T-cell (primary cell): ENCODE results near the gene RNU1-4. TPM values are rescaled to one million over a fixed set of nuclear protein-coding genes. Genes with fewer than 3 reads are reported as not detected.
"Not testable (repeated sequence)": the region's sequence is repeated elsewhere in the genome, so short reads cannot be mapped to it uniquely, and the experiment has no call there.

Source experiments
- ATAC-seq, 4 experiments: fragments of 200-7000 bp in 3 of 4; fragments of 150-1000 bp in 1 of 4; cut with Tn5 transposase; replicated peaks in 1 of 4; 1 replicate in 3 of 4; 2 replicates in 1 of 4; pipeline ENCODE4 v1.10.0; 2021; ENCODE audit warnings: moderate library complexity in 3 of 4, mild to moderate bottlenecking in 2 of 4, moderate number of reproducible peaks in 1 of 4
- CTCF ChIA-PET, 2 donors: fragments of 300-600 bp; sonication (Branson Sonifier 250); formaldehyde crosslinking; loops; one replicate each; lab custom pipeline; 2022; ENCODE audit warnings: antibody characterized with exemption in 2 of 2; lab: Charles Lee
- POLR2A ChIA-PET, 2 donors: fragments of 300-600 bp; sonication (Branson Sonifier 250); formaldehyde crosslinking; loops; one replicate each; lab custom pipeline; 2022; ENCODE audit warnings: antibody characterized with exemption in 2 of 2; lab: Charles Lee
- DNase-seq, 35 experiments: peaks; one replicate each; pipeline versions ENCODE4 v3.0.0 to v3.0.0-alpha.2; 2013 to 2023
- H3K27ac ChIP-seq: one replicate; pipeline ENCODE4 v1.5.1; 2013; ENCODE audit warnings: low read length
- H3K27me3 ChIP-seq, 2 experiments: replicated peaks in 1 of 2; 1 replicate in 1 of 2; 2 replicates in 1 of 2; pipeline versions ENCODE4 v1.6.1 to v1.7.0; 2013; ENCODE audit warnings: low read length in 1 of 2, mixed read lengths in 1 of 2; ENCODE audit not compliant: control insufficient read depth in 2 of 2, insufficient read depth in 2 of 2; ENCODE audit errors: extremely low read depth in 1 of 2
- H3K36me3 ChIP-seq, 2 donors: 1 replicate in 1 of 2; 2 replicates in 1 of 2; pipeline versions ENCODE4 v1.6.1 to v1.7.0; 2013; ENCODE audit warnings: low read length in 1 of 2; ENCODE audit not compliant: control insufficient read depth in 2 of 2, insufficient read depth in 1 of 2; ENCODE audit errors: extremely low read depth in 1 of 2
- H3K4me1 ChIP-seq, 2 experiments: 1 replicate in 1 of 2; 2 replicates in 1 of 2; pipeline versions ENCODE4 v1.6.1 to v1.7.0; 2013; ENCODE audit warnings: low read length in 2 of 2, mixed read lengths in 1 of 2; ENCODE audit not compliant: insufficient read depth in 2 of 2, control insufficient read depth in 1 of 2; ENCODE audit errors: extremely low read depth in 1 of 2
- H3K4me3 ChIP-seq, 2 donors: 1 replicate in 1 of 2; 2 replicates in 1 of 2; pipeline versions ENCODE4 v1.5.1 to v1.7.0; 2013; ENCODE audit warnings: mild to moderate bottlenecking in 2 of 2, low read length in 1 of 2, moderate library complexity in 1 of 2; ENCODE audit not compliant: control insufficient read depth in 1 of 2; ENCODE audit errors: extremely low read depth in 1 of 2
- H3K9me3 ChIP-seq: 2 replicates; pipeline ENCODE4 v1.7.0; 2013
- H3K27ac Mint-ChIP-seq, 2 donors: one replicate each; pipeline ENCODE4 v1.8.0; 2020 to 2021; ENCODE audit warnings: mild to moderate bottlenecking in 2 of 2, mixed read lengths in 2 of 2
- H3K27me3 Mint-ChIP-seq, 2 donors: one replicate each; pipeline ENCODE4 v1.8.0; 2021 to 2022; ENCODE audit warnings: mixed read lengths in 2 of 2
- H3K36me3 Mint-ChIP-seq: one replicate; pipeline ENCODE4 v1.8.0; 2021; ENCODE audit warnings: mixed read lengths
- H3K4me1 Mint-ChIP-seq, 3 donors: one replicate each; pipeline ENCODE4 v1.8.0; 2020 to 2022; ENCODE audit warnings: mixed read lengths in 3 of 3, mild to moderate bottlenecking in 1 of 3
- H3K4me3 Mint-ChIP-seq, 3 donors: one replicate each; pipeline ENCODE4 v1.8.0; 2020 to 2022; ENCODE audit warnings: mild to moderate bottlenecking in 3 of 3, mixed read lengths in 3 of 3, moderate library complexity in 3 of 3
- H3K9me3 Mint-ChIP-seq, 3 donors: one replicate each; pipeline ENCODE4 v1.8.0; 2020 to 2022; ENCODE audit warnings: mixed read lengths in 3 of 3
- WGBS: methylation state at CpG from one replicate; pipeline ENCODE4 v1.1.5; 2013; ENCODE audit warnings: missing lambda C conversion rate; ENCODE audit not compliant: insufficient coverage; 5-methylcytosine and 5-hydroxymethylcytosine counted together
- total RNA-seq, 35 experiments: library from RNA in 6 of 35; stranded (reverse) in 6 of 35; fragments of 120-200 nt in 1 of 35; gene quantifications; one replicate each; pipeline versions ENCODE4 v1.2.1 to v1.2.4 and lab custom pipeline; 2013 to 2026

The RNU1-4 gene
- total RNA-seq, 5 donors from 2014 or later (not counting 1 experiment from before 2014, with no cell fraction given) = 2,148 to 4,743 (median 3,650) TPM

- CTCF ChIA-PET = interaction anchor here in 1 of 2 donors (0.9 kb wide), 1 partner anchor 10 kb away, joined by 3 read pairs; no protein-coding TSS in a partner anchor
- H3K36me3 Mint-ChIP-seq, H3K36me3 ChIP-seq, H3K4me1 Mint-ChIP-seq, H3K27ac ChIP-seq, H3K9me3 ChIP-seq, H3K4me3 Mint-ChIP-seq, ATAC-seq, POLR2A ChIA-PET, H3K27me3 Mint-ChIP-seq, H3K27ac Mint-ChIP-seq, H3K9me3 Mint-ChIP-seq, DNase-seq, H3K4me1 ChIP-seq, H3K4me3 ChIP-seq: not testable (repeated sequence)
- no CpG with 5 or more reads among the region's 6 CpGs for WGBS
- peaks cover 0 to 13% of the 10 kb centered on the region in 2 experiments for H3K27me3 ChIP-seq
These were observed 31.6 kb upstream of the RNU1-4 start for GRCh38 chr1:16708704-16709103.

GRCh38 chr1:16709659-16710087 is 30.6 kb upstream of the RNU1-4 start:
- H3K27me3 Mint-ChIP-seq, H3K4me3 Mint-ChIP-seq, H3K36me3 ChIP-seq, H3K27ac ChIP-seq, H3K9me3 ChIP-seq, H3K9me3 Mint-ChIP-seq, H3K4me1 ChIP-seq, H3K4me3 ChIP-seq, H3K4me1 Mint-ChIP-seq, H3K36me3 Mint-ChIP-seq, POLR2A ChIA-PET: not testable (repeated sequence)
- WGBS = 0% methylated on average over 1 of the region's 3 CpGs
- DNase-seq (peak in 22 of 35 experiments; percentile 28 to 69 (median 52)), ATAC-seq (peak; percentile 73 to 87 (median 76))
- peaks cover 0 to 13% of the 10 kb centered on the region in 2 experiments for H3K27me3 ChIP-seq
- CTCF ChIA-PET = interaction anchor here in 1 of 2 donors (0.9 kb wide), 1 partner anchor 11 kb away, joined by 3 read pairs; no protein-coding TSS in a partner anchor
- H3K27ac Mint-ChIP-seq = peak overlapping the region in 1 of 2 donors; percentile 39

- DNase-seq, H3K27me3 Mint-ChIP-seq, H3K4me1 ChIP-seq, H3K36me3 ChIP-seq, H3K36me3 Mint-ChIP-seq, H3K27ac Mint-ChIP-seq, H3K27me3 ChIP-seq, POLR2A ChIA-PET, H3K4me3 Mint-ChIP-seq, H3K4me3 ChIP-seq, H3K27ac ChIP-seq, H3K4me1 Mint-ChIP-seq, H3K9me3 ChIP-seq, ATAC-seq, H3K9me3 Mint-ChIP-seq: not testable (repeated sequence)
- CTCF ChIA-PET = interaction anchor here in 1 of 2 donors (0.7 kb wide), 1 partner anchor 8 kb away, joined by 3 read pairs; no protein-coding TSS in a partner anchor
- WGBS = no CpG with 5 or more reads among the region's 13 CpGs
These were observed 29.7 kb upstream of the RNU1-4 start for GRCh38 chr1:16710618-16711017.

- H3K9me3 ChIP-seq, H3K9me3 Mint-ChIP-seq, H3K4me1 ChIP-seq, H3K27ac ChIP-seq, DNase-seq, H3K36me3 Mint-ChIP-seq, ATAC-seq, H3K36me3 ChIP-seq, H3K4me1 Mint-ChIP-seq, H3K27ac Mint-ChIP-seq, H3K4me3 Mint-ChIP-seq, POLR2A ChIA-PET, H3K4me3 ChIP-seq: not testable (repeated sequence)
- peaks cover 3 to 12% of the 10 kb centered on the region in 2 donors for H3K27me3 Mint-ChIP-seq
- peaks cover 0 to 14% of the 10 kb centered on the region in 2 experiments for H3K27me3 ChIP-seq
- CTCF ChIA-PET = interaction anchor here in 1 of 2 donors (0.6 kb wide), 2 partner anchors 77 to 81 kb away, joined by 4 to 11 read pairs; no protein-coding TSS in a partner anchor
- WGBS = 90% methylated on average over 2 of the region's 5 CpGs
These were observed 28.2 kb upstream of the RNU1-4 start for GRCh38 chr1:16712131-16712530.

- H3K4me3 Mint-ChIP-seq, H3K36me3 ChIP-seq, H3K27ac Mint-ChIP-seq, H3K4me3 ChIP-seq, POLR2A ChIA-PET, DNase-seq, H3K4me1 Mint-ChIP-seq, CTCF ChIA-PET, H3K4me1 ChIP-seq, H3K9me3 ChIP-seq, H3K36me3 Mint-ChIP-seq, ATAC-seq, H3K27ac ChIP-seq, H3K9me3 Mint-ChIP-seq: not testable (repeated sequence)
- WGBS = no CpG with 5 or more reads among the region's 14 CpGs
- peaks cover 7 to 17% of the 10 kb centered on the region in 2 donors for H3K27me3 Mint-ChIP-seq
- peaks cover 0 to 18% of the 10 kb centered on the region in 2 experiments for H3K27me3 ChIP-seq
These were observed 27.7 kb upstream of the RNU1-4 start for GRCh38 chr1:16712582-16712981.

- H3K4me3 Mint-ChIP-seq, H3K4me3 ChIP-seq, H3K36me3 ChIP-seq, H3K36me3 Mint-ChIP-seq, ATAC-seq, H3K27ac ChIP-seq, H3K9me3 ChIP-seq, H3K9me3 Mint-ChIP-seq, POLR2A ChIA-PET, H3K4me1 Mint-ChIP-seq, H3K4me1 ChIP-seq, DNase-seq, H3K27ac Mint-ChIP-seq: not testable (repeated sequence)
- CTCF ChIA-PET = interaction anchor here in 1 of 2 donors (0.6 kb wide), 1 partner anchor 975 kb away, joined by 3 read pairs; no protein-coding TSS in a partner anchor
- H3K27me3 Mint-ChIP-seq = peaks cover 10 to 21% of the 10 kb centered on the region in 2 donors
- peaks cover 0 to 22% of the 10 kb centered on the region in 2 experiments for H3K27me3 ChIP-seq
- 76% methylated on average over 3 of the region's 6 CpGs for WGBS
These were observed 27.3 kb upstream of the RNU1-4 start for GRCh38 chr1:16712984-16713383.
